Measurements from ENCODE around the gene C3orf49. TPM values are rescaled to one million over a fixed set of nuclear protein-coding genes. Genes with fewer than 3 reads are reported as not detected.

The C3orf49 gene
- total RNA-seq, 3 donors from 2014 or later (not counting 1 experiment from before 2014, with no cell fraction given), result not detected

DNA sequence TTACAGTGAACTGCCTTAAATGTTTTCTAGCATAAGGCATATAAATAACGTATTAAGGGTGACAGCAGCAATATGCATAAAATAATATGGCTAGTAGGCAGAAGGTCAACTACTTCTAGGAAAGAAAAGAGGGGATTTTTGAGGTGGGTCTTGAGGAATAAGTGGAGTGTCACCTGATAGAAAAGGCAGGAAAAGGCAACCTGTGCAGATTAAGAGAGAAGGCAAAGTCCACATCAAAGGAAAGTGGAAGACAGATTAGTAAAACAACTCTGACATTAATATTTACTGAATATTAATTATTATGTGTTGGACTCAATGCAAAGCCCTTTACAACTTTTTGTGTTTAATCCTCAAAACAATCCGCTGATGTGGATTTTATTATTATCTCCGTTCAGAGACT is 41.7 kb downstream of the C3orf49 start:
- Histone ChIP-seq H3K27me3 (ENCODE audit: control insufficient read depth, insufficient read depth, low read length) (no peaks in the 10 kb centered on the region), H3K4me1 (ENCODE audit: control insufficient read depth, insufficient read depth, low read length) (peaks cover 17% of the 10 kb centered on the region), H3K4me3 (ENCODE audit: low read length) (no peak overlapping the region), H3K36me3 (ENCODE audit: control insufficient read depth, insufficient read depth, low read length) (no peaks in the 10 kb centered on the region), H3K9me3 (ENCODE audit: control insufficient read depth, insufficient read depth, low read length) (no peaks in the 10 kb centered on the region), H3K27ac (ENCODE audit: low read length) (no peak overlapping the region)
- H3K27me3 Mint-ChIP-seq (ENCODE audit: low read depth in 2 of 2), result no peaks in the 10 kb centered on the region
- DNase-seq (no peak), ATAC-seq (no peak)
- intact Hi-C loops (cut with micrococcal nuclease), result loop anchor here (5.0 kb wide), 1 partner anchor 162 kb away; the partner anchor contains the start of gene PSMD6
- H3K36me3 Mint-ChIP-seq, result no peaks in the 10 kb centered on the region
- H3K9me3 Mint-ChIP-seq, result no peaks in the 10 kb centered on the region
- TF ChIP-seq, protein P1, sequence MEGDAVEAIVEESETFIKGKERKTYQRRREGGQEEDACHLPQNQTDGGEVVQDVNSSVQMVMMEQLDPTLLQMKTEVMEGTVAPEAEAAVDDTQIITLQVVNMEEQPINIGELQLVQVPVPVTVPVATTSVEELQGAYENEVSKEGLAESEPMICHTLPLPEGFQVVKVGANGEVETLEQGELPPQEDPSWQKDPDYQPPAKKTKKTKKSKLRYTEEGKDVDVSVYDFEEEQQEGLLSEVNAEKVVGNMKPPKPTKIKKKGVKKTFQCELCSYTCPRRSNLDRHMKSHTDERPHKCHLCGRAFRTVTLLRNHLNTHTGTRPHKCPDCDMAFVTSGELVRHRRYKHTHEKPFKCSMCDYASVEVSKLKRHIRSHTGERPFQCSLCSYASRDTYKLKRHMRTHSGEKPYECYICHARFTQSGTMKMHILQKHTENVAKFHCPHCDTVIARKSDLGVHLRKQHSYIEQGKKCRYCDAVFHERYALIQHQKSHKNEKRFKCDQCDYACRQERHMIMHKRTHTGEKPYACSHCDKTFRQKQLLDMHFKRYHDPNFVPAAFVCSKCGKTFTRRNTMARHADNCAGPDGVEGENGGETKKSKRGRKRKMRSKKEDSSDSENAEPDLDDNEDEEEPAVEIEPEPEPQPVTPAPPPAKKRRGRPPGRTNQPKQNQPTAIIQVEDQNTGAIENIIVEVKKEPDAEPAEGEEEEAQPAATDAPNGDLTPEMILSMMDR (IDR thresholded peaks at IDR 0.05), result no peak
- H3K4me3 Mint-ChIP-seq, result no peak overlapping the region
- H3K27ac Mint-ChIP-seq, result peak overlapping the region; percentile 43 to 73
- H3K4me1 Mint-ChIP-seq, result peaks cover 41 to 42% of the 10 kb centered on the region in 2 donors
- WGBS (ENCODE audit: insufficient coverage), result 100% methylated on average over 3 of the region's 3 CpGs

DNA sequence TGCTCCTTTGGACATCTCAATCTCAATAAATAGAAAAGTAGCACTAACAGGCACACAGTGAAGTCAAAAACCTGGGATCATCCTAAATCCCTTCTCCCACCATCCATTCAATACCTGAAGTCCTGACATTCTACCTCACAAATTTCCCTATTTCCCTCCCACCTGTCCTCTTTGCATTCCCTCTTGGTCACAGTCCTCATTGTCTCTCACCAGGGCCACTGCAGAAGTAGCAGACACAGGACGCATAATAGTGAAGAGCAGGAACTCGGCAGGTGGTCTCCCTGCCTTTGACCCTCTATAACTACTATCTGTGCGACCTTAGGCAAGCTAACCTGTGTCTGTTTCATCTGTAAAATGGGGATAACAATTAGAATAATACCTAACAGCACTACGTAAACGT is 42.2 kb downstream of the C3orf49 start:
- Histone ChIP-seq H3K4me3 (ENCODE audit: low read length) (no peak overlapping the region), H3K27ac (ENCODE audit: low read length) (no peak overlapping the region), H3K36me3 (ENCODE audit: control insufficient read depth, insufficient read depth, low read length) (no peaks in the 10 kb centered on the region), H3K4me1 (ENCODE audit: control insufficient read depth, insufficient read depth, low read length) (peaks cover 17% of the 10 kb centered on the region), H3K27me3 (ENCODE audit: control insufficient read depth, insufficient read depth, low read length) (no peaks in the 10 kb centered on the region), H3K9me3 (ENCODE audit: control insufficient read depth, insufficient read depth, low read length) (no peaks in the 10 kb centered on the region)
- Mint-ChIP-seq H3K27me3 (ENCODE audit: low read depth in 2 of 2) (no peaks in the 10 kb centered on the region), H3K4me3 (no peak overlapping the region), H3K9me3 (no peaks in the 10 kb centered on the region), H3K36me3 (no peaks in the 10 kb centered on the region), H3K4me1 (peaks cover 40 to 41% of the 10 kb centered on the region in 2 donors), H3K27ac (peak overlapping the region; percentile 73 to 80)
- whole genome bisulfite sequencing (ENCODE audit: insufficient coverage), result 97% methylated on average over 3 of the region's 5 CpGs
- intact Hi-C loops (cut with micrococcal nuclease), result loop anchor here (5.0 kb wide), 1 partner anchor 161 kb away; the partner anchor contains the start of gene PSMD6
- TF ChIP-seq, protein P1 (IDR thresholded peaks at IDR 0.05), result no peak
- ATAC-seq (no peak), DNase-seq (no peak)

DNA sequence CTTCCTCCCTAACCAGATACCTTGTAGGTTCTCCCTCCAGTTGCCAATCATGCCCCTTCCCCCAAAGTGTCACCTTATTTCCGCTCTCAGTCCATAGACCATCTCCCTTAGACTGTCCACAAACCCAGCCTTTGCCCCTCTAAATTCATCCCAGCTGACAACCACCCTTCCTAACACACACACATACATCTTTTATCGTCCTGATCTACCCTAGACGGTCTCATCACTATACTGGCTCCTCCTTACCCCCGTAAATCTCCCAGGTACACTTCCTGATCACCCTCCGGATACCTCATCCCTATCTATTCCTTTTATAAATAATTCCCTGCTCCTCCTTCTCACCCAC is 43.7 kb downstream of the C3orf49 start:
- H3K36me3 ChIP-seq (ENCODE audit: control insufficient read depth, insufficient read depth, low read length), result peaks cover 2% of the 10 kb centered on the region
- WGBS (ENCODE audit: insufficient coverage), result 22% methylated on average over 5 of the region's 5 CpGs
- H3K4me1 ChIP-seq (ENCODE audit: control insufficient read depth, insufficient read depth, low read length), result peaks cover 17% of the 10 kb centered on the region
- no peak for ATAC-seq
- no peaks in the 10 kb centered on the region for H3K27me3 ChIP-seq (ENCODE audit: control insufficient read depth, insufficient read depth, low read length)
- Mint-ChIP-seq H3K4me3 (peak overlapping the region; percentile 83), H3K27me3 (ENCODE audit: low read depth in 2 of 2) (no peaks in the 10 kb centered on the region), H3K36me3 (no peaks in the 10 kb centered on the region), H3K9me3 (no peaks in the 10 kb centered on the region), H3K27ac (peak overlapping the region; percentile 73 to 80), H3K4me1 (peaks cover 41 to 45% of the 10 kb centered on the region in 2 donors)
- intact Hi-C loops (cut with micrococcal nuclease), result loop anchor here (2.0 to 5.0 kb wide), 2 partner anchors 72 to 160 kb away; partner anchors contain the start of gene PSMD6
- TF ChIP-seq, protein P1 (IDR thresholded peaks at IDR 0.05), result no peak
- peak overlapping the region; percentile 52 for H3K4me3 ChIP-seq (ENCODE audit: low read length)
- H3K27ac ChIP-seq (ENCODE audit: low read length), result peak overlapping the region; percentile 47
- no peaks in the 10 kb centered on the region for H3K9me3 ChIP-seq (ENCODE audit: control insufficient read depth, insufficient read depth, low read length)
- peak in 1 of 2 donors; percentile 42 for DNase-seq
